Effector CD8-positive, alpha-beta T cell (primary cell): Measurements from ENCODE around the gene UBE2L5.

Experiments
- DNase-seq: peaks from one replicate; lab custom pipeline; 2025; lab: John Stamatoyannopoulos, UW
- total RNA-seq, 4 experiments: gene quantifications; one replicate each; lab custom pipeline; 2026; lab: John Stamatoyannopoulos, UW

The UBE2L5 gene
- total RNA-seq: 0.39 to 0.72 (median 0.60) reads per million in 4 experiments

GRCh38 chr13:30422054-30422839 is at the start of gene UBE2L5:
TSS of gene UBE2L5 (plus strand) at chr13:30422493. CDS start at chr13:30427991, 5,498 bp downstream.
- peak; percentile 32 for DNase-seq

GRCh38 chr13:30373727-30374126 is 48.6 kb upstream of the UBE2L5 start:
- no peak for DNase-seq

GRCh38 chr13:30375265-30375835 is 46.9 kb upstream of the UBE2L5 start:
- no peak for DNase-seq

GRCh38 chr13:30376426-30377311 is 45.6 kb upstream of the UBE2L5 start:
- peak; percentile 18 for DNase-seq

GRCh38 chr13:30377312-30377685 is 45.0 kb upstream of the UBE2L5 start:
- no peak for DNase-seq

- DNase-seq: no peak
These were observed 44.1 kb upstream of the UBE2L5 start for GRCh38 chr13:30378191-30378590.

GRCh38 chr13:30381049-30381448 is 41.2 kb upstream of the UBE2L5 start:
- DNase-seq: no peak

- no peak for DNase-seq
These were observed 39.3 kb upstream of the UBE2L5 start for GRCh38 chr13:30382836-30383525.

- no peak for DNase-seq
These were observed 33.6 kb upstream of the UBE2L5 start for GRCh38 chr13:30388406-30389283.

GRCh38 chr13:30391956-30392680 is 30.2 kb upstream of the UBE2L5 start:
- DNase-seq: no peak

GRCh38 chr13:30392681-30393045 is 29.6 kb upstream of the UBE2L5 start:
- DNase-seq: no peak

- DNase-seq: no peak
These were observed 27.5 kb upstream of the UBE2L5 start for GRCh38 chr13:30394751-30395191.

- peak; percentile 46 for DNase-seq
These were observed 26.8 kb upstream of the UBE2L5 start for GRCh38 chr13:30395192-30396158.

GRCh38 chr13:30396434-30397075 is 25.7 kb upstream of the UBE2L5 start:
- DNase-seq: no peak

GRCh38 chr13:30398601-30399072 is 23.7 kb upstream of the UBE2L5 start:
- no peak for DNase-seq

GRCh38 chr13:30400376-30400775 is 21.9 kb upstream of the UBE2L5 start:
- DNase-seq: no peak

- no peak for DNase-seq
These were observed 20.9 kb upstream of the UBE2L5 start for GRCh38 chr13:30401347-30401746.

- no peak for DNase-seq
These were observed 18.8 kb upstream of the UBE2L5 start for GRCh38 chr13:30403456-30403855.
